ENCODE data around the gene DHX9.

- TF ChIP-seq EZH2 (IDR thresholded peaks at IDR 0.05): no peak
- no peak for TF ChIP-seq CTCF (IDR thresholded peaks at IDR 0.05 in 2 of 3, conservative IDR thresholded peaks at IDR 0.05 in 1 of 3; ENCODE audit: borderline replicate concordance in 1 of 3, insufficient read depth in 1 of 3, low read depth in 2 of 3, low read length in 2 of 3)
- TF ChIP-seq ATF3 (IDR thresholded peaks at IDR 0.05): no peak
These were observed 6.2 kb downstream of the DHX9 start for GRCh38 chr1:182845379-182845778.

All from HCT116 (cell line).